GM19438 (cell line): ENCODE results near the gene SPOCK1.

Experiments used
- ATAC-seq: cut with Tn5 transposase; IDR thresholded peaks from one replicate; pipeline ENCODE4 v1.9.1; 2021; ENCODE audit warnings: low read depth; ENCODE audit not compliant: unreplicated experiment

Gene SPOCK1

DNA sequence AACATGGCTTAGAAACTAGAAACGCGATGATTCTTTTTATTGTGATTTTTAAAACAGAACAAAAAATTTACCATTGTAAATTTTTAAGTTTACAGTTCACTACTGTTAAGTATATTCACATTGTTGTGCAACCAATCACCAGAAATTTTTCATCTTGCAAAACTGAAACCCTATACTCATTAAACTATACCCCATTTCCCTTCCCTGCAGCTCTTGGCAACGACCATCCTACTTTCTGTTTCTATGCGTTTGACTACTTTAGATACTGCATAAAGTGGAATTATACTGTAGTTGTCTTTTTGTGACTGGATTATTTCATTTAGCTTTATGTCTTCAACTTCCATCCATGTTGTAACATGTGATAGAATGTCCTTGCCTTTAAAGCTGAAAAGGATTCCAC is 52.5 kb downstream of the SPOCK1 start:
- ATAC-seq = no peak

- ATAC-seq = no peak
These were observed 53.0 kb downstream of the SPOCK1 start for GRCh38 chr5:137446151-137446550.

GRCh38 chr5:137442660-137443059 is 56.5 kb downstream of the SPOCK1 start:
- no peak for ATAC-seq

DNA sequence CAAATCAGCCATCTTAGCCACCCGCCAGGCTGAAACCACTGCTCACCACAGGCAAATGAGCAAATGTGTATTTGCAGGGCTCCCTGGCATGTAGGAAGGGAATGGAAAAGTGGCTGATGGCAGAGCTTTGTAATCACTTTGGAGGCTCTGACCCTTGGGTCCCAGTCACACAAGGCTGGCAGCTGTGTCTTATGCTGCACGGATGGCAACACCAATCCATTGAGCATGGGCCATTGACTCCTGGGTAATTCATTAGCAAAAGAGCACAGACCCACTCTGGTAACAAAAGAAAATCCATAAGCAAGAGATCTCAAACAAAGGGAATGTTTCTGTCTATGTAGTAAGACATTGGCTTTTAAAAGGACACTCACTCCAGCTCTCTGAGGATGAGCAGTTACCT is 57.6 kb downstream of the SPOCK1 start:
- no peak for ATAC-seq

- ATAC-seq = no peak
These were observed 58.3 kb downstream of the SPOCK1 start for GRCh38 chr5:137440795-137441194.

- ATAC-seq = no peak
These were observed 59.5 kb downstream of the SPOCK1 start for GRCh38 chr5:137439645-137440044.

- ATAC-seq = no peak
These were observed 60.2 kb downstream of the SPOCK1 start for GRCh38 chr5:137438932-137439331.

DNA sequence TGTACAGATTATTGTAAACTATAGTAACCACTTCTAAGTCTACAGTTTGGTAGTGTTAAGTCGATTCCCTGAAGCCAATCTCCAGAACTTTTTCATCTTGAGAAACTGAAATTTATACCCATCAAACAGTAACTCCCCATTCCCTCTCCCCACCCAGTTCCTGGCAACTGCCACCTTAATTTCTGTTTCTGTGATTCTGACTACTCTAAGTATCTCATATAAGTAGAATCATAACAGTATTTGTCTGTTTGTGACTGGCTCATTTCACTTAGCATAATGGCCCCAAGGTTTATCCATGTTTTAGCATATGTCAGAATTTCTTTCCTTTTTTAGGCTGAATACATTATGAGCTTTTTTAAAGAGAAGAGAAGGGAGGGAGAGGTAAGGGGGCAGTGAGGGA is 61.4 kb downstream of the SPOCK1 start:
- no peak for ATAC-seq

DNA sequence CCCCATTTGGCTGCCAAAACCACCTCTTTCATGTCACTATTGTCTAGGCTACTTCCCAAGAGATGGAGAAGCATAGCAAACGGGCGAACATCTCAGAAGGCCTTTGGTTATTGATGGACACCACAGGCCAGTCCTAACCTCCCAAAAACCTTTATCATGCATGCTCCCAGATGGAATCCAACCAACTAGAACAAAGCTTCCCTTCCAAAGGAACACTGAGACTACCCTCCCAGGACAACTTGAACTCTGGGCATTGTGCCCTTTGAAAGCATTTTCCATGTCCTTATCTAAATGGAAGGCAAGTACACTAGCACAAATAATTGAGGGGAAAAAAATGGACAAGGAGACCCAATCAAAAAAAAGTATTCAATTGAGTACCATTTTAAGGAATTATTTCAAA is 65.6 kb downstream of the SPOCK1 start:
- no peak for ATAC-seq

GRCh38 chr5:137432376-137432775 is 66.8 kb downstream of the SPOCK1 start:
- ATAC-seq = no peak

DNA sequence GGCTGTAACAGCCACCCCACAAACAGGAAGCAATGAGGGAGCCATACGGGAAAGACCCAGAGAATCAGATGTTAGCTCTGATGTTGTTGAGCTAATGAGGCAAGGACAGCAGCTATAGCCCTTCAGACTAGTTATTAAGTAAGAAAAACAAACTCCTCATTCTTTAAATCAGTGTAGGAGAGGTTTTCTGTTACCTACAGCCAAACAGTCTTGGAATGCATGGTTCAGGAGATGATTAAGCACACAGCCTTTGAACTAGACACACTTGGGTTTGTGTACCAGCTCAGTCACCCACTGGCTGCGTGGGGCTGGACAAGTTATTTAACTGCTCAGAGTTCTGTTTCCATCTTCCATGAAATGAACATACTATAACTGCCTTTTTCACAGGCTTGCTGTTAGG is 68.1 kb downstream of the SPOCK1 start:
- ATAC-seq = no peak

- ATAC-seq = no peak
These were observed 83.9 kb downstream of the SPOCK1 start for GRCh38 chr5:137415231-137415681.

GRCh38 chr5:137414112-137414755 is 84.9 kb downstream of the SPOCK1 start:
- ATAC-seq = no peak

DNA sequence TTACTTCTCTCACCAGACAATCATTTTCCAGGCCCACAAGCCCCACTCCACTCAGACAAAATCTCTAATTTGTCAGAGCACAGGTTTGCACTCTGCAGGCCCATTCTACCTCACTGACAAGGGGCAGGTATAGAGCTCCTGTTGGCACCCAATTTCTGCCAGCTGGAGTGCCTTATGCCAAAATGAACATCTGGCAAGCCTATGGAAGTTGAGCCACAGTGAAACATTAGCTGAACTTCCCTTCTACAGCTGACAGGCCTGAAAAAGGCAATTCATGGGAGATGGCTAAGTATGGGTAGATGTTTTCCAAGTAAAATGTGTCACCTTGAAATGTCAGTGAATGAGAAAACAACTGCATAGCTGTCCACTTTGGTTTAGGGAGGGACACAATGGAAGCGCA is 87.0 kb downstream of the SPOCK1 start:
- ATAC-seq = no peak

DNA sequence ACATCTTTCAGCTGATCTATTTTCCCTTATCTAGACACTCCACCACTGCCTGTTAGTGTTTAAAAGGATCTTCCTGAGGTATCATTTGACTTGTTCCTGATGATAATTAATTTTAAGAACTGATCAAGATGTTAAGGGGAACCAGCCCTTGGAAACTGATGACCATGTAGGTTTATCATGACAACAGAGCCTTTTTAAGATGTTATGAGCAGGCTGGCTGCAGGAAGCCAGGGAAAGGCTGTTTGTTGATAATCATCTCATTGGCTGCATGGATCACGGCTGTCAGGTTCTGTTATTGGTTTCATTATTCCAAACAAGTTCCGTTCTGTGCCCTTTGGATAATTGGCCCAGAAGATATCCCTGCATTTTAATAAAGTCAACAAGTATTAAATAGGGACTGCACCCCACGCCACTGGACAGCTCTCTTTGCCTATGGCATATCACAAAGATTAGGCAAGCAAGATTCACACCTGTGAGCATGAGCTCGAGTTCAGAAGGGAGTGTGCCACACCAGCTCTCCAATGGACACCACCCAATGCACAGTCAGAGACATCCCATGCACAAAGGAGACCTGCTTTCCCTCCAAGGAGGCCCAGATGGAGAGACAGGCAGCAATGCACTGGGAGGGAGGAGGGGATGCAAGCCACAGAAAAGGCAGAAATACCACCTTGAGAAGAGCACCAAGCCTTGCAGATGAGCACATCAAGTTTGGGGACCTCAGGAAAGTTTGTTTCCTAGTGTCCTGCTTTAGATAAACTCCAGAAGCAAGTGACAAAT is 88.7 kb downstream of the SPOCK1 start:
- ATAC-seq = no peak

- no peak for ATAC-seq
These were observed 89.4 kb downstream of the SPOCK1 start for GRCh38 chr5:137409736-137410135.

DNA sequence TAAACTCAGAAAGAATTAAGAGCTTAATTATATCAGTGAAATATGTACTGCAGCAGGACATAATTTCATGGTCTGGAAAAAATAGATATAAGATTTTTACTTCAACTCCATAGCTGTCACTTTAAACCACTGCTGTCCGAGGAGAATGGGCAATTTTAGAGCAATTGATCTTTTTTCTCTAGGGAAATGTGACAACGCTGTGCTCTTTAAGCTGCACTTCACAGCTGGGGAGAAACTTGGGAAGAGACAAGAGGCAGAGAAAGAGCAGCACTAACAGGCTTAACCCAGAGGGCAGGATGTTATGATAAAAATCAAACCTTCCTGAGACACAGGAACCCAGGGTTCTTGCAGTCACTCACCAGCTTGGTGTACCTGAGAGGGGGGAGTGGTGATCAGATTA is 92.0 kb downstream of the SPOCK1 start:
- ATAC-seq = no peak

GRCh38 chr5:137405393-137405792 is 93.7 kb downstream of the SPOCK1 start:
- ATAC-seq = no peak

GRCh38 chr5:137403869-137404268 is 95.3 kb downstream of the SPOCK1 start:
- ATAC-seq = no peak

DNA sequence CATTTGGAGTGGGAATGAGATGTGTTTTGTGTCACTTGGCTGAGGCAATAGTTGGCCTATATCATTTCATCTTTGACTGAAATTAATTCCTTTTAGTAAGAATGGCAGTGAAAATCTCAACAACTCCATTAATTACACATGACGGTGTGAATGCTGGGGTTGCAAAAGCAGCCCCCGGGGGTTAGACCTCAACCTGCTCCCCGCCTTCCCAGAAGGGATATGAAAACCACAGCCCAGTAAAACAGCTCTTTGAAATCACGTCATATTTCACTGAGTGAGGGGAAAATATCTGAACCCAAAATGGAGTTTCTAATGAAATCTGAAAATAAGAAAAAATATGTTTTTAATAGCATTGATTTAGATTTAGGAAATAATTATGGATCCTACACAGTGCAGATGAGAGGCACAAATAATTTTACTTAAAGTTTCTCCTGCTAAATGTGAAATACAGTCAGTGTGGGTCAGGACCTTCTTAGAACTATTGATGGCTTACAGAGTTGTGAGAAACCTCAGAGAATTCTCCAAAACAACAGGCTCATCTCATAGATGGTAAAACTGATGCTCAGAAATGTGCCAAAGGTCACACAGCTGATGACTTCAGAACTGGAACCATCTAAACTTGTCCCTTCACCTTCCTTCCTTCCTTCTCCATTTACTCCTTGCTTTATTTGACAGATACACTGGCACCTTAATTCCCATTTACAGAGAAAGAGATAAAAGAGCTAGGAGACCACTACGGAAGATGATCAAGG is 96.5 kb downstream of the SPOCK1 start:
- no peak for ATAC-seq

DNA sequence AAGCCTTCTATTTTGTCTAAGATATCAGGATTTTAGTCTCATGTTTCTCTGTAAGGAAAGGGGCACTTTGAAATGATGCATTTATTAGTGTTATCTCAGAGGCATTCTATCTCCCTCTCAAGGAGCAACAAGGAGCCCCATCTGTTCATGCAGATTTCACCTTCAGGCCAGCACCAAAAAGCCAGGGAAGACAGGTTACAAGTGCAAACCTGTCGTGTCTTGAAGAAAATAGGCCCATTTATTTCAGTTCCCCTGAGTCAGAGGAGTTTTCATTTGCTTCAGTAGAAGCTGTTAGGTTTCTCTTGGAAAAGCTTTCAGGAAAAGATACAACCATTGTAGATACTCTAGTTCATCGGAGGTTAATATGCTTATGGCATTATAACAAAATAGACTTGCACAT is 97.2 kb downstream of the SPOCK1 start:
- ATAC-seq = no peak

GRCh38 chr5:137400571-137400970 is 98.6 kb downstream of the SPOCK1 start:
- no peak for ATAC-seq
